Suprapubic skin (tissue), 4 donors: Measurements from ENCODE around the gene NOXO1.

Experiments used
- EP300 ChIP-seq: sonication (generic); formaldehyde crosslinking; IDR thresholded peaks from one replicate; pipeline ENCODE4 v1.6.1; 2017; ENCODE audit warnings: antibody characterized with exemption
- POLR2A ChIP-seq, 2 donors: fragments of 450-650 bp; IDR thresholded peaks; one replicate each; pipeline ENCODE4 v1.6.1; 2017; ENCODE audit warnings: antibody characterized with exemption in 2 of 2, mild to moderate bottlenecking in 2 of 2, moderate library complexity in 2 of 2
- POLR2AphosphoS5 ChIP-seq, 3 donors: sonication (generic); formaldehyde crosslinking; IDR thresholded peaks; one replicate each; pipeline ENCODE4 v1.6.1; 2017; ENCODE audit warnings: antibody characterized with exemption in 3 of 3
- TF ChIP-seq, protein P1 (sequence below), 2 donors: fragments of 200-600 bp in 1 of 2; fragments of 450-650 bp in 1 of 2; sonication (generic) in 1 of 2; IDR thresholded peaks; one replicate each; pipeline ENCODE4 v1.5.1; 2016 to 2019; ENCODE audit warnings: antibody characterized with exemption in 2 of 2, mild to moderate bottlenecking in 1 of 2, moderate library complexity in 1 of 2

- no peak for TF ChIP-seq EP300
- TF ChIP-seq, protein P1, sequence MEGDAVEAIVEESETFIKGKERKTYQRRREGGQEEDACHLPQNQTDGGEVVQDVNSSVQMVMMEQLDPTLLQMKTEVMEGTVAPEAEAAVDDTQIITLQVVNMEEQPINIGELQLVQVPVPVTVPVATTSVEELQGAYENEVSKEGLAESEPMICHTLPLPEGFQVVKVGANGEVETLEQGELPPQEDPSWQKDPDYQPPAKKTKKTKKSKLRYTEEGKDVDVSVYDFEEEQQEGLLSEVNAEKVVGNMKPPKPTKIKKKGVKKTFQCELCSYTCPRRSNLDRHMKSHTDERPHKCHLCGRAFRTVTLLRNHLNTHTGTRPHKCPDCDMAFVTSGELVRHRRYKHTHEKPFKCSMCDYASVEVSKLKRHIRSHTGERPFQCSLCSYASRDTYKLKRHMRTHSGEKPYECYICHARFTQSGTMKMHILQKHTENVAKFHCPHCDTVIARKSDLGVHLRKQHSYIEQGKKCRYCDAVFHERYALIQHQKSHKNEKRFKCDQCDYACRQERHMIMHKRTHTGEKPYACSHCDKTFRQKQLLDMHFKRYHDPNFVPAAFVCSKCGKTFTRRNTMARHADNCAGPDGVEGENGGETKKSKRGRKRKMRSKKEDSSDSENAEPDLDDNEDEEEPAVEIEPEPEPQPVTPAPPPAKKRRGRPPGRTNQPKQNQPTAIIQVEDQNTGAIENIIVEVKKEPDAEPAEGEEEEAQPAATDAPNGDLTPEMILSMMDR (IDR thresholded peaks at IDR 0.05) = no peak
- TF ChIP-seq POLR2A (IDR thresholded peaks at IDR 0.05) = no peak
- TF ChIP-seq POLR2AphosphoS5 (IDR thresholded peaks at IDR 0.05) = no peak
These were observed 10.3 kb upstream of the NOXO1 start for GRCh38 chr16:1991588-1991947.
